ENCODE data around the gene SLC25A20.

Gene SLC25A20

DNA sequence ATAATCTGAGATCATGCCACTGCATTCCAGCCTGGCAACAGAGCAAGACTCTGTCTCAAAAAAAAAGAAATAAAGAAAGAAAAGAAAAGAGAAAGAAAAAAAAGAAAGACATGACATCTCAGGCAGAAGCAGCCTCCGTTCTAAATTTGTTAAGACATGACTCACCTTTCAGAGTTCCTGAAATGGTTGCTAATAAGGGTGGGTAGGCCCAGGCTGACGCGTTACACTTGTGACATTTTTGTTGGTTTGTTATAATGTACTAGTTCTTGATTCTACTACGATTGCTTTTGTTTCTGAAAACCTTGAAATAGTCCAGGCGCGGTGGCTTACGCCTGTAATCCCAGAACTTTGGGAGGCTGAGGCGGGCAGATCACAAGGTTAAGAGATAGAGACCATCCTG is 21.0 kb downstream of the SLC25A20 start:
- no peaks in the 10 kb centered on the region for H3K9me3 Mint-ChIP-seq
- no peak for ATAC-seq
- no peak overlapping the region for H3K4me3 Mint-ChIP-seq
- DNase-seq = no peak
- H3K27ac Mint-ChIP-seq = no peak overlapping the region
- H3K4me1 Mint-ChIP-seq = no peaks in the 10 kb centered on the region
- H3K27me3 Mint-ChIP-seq = no peaks in the 10 kb centered on the region

DNA sequence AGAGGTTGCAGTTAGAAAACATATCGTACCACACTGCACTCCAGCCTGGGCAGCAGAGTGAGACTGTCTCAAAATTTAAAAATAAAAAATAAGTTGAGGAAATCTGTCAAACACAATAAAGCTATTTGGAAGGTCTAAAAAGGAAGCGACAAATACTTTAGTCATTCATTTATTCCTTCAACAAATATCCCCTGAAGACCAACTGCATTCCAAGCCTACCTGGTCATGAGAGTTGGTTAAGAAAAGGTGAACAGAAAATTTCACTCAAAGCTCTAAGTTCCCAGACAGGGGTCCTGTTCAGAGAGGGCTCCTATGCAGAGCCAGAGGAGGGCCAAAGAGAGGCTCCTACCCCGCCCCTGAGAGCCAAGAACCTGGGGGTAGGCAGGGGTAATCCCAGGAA is 35.6 kb downstream of the SLC25A20 start:
- H3K27me3 Mint-ChIP-seq = no peaks in the 10 kb centered on the region
- H3K4me1 Mint-ChIP-seq = no peaks in the 10 kb centered on the region
- no peaks in the 10 kb centered on the region for H3K9me3 Mint-ChIP-seq
- no peak for DNase-seq
- H3K4me3 Mint-ChIP-seq = no peak overlapping the region
- ATAC-seq = no peak
- H3K27ac Mint-ChIP-seq = no peak overlapping the region

DNA sequence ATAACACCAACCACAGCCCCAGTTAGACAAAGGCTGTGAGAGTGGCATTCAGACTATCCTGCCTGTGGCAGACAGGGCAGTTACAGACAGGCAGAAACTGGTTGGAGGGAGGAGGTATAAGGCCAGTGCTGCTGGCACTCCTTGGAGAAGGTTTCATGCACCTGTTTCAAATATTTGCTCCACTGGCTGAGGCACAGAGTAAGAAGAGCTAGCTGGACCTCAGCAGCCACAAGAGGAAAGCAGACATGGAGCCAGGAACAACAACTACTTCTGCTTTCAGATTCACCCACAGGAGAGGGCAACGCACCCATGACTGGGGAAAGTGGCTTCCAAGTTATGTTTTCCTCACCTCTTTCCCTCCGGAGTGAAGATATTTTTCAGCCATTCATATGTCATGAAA is 39.5 kb downstream of the SLC25A20 start:
- peak overlapping the region in 1 of 2 donors; percentile 28 for H3K27ac Mint-ChIP-seq
- no peak overlapping the region for H3K4me3 Mint-ChIP-seq
- no peak for ATAC-seq
- no peak for DNase-seq
- H3K27me3 Mint-ChIP-seq = no peaks in the 10 kb centered on the region
- H3K4me1 Mint-ChIP-seq = no peaks in the 10 kb centered on the region
- no peaks in the 10 kb centered on the region for H3K9me3 Mint-ChIP-seq

DNA sequence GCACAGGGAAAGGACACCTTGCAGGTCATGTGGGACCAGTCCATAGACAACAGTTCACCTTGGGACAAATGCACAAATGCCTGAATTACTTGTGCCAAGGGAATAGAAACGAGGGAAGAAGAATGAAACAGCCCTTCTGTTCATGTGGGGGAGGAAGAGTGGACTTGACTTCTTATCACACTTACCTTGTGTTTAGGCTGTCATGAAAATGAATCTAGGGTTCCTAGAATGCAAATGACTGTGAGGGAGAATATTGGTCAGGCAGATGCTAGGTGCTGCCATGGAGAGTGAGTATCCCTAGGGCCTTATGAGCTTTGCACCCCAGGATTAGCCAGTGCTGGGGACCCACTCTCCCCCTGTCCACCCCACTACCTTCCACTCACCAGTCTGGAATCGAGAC is 40.0 kb downstream of the SLC25A20 start:
- DNase-seq (no peak), ATAC-seq (no peak)
- H3K27ac Mint-ChIP-seq = no peak overlapping the region
- H3K4me1 Mint-ChIP-seq = no peaks in the 10 kb centered on the region
- no peaks in the 10 kb centered on the region for H3K9me3 Mint-ChIP-seq
- no peak overlapping the region for H3K4me3 Mint-ChIP-seq
- H3K27me3 Mint-ChIP-seq = no peaks in the 10 kb centered on the region

DNA sequence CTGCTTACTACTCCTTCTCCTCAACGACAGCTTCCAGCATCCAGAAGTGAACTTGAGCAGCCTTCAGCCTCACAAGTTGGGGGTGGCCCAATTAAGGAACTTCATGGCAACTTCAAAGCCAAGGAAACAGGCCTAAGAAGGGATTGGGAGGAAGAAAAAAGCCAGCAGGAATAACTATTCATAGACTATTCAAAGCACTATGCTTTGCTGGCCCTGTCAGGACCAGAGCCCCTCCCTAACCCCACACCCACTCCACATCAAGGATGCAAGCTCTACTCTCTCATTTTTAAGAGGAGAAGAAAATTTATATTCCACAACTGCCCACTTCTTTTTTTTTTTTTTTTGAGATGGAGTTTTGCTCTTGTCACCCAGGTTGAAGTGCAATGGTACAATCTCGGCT is 41.0 kb downstream of the SLC25A20 start:
- ATAC-seq = no peak
- H3K27ac Mint-ChIP-seq = peak overlapping the region in 1 of 2 donors; percentile 86
- H3K4me3 Mint-ChIP-seq = no peak overlapping the region
- no peaks in the 10 kb centered on the region for H3K9me3 Mint-ChIP-seq
- DNase-seq = no peak
- H3K4me1 Mint-ChIP-seq = no peaks in the 10 kb centered on the region
- no peaks in the 10 kb centered on the region for H3K27me3 Mint-ChIP-seq

DNA sequence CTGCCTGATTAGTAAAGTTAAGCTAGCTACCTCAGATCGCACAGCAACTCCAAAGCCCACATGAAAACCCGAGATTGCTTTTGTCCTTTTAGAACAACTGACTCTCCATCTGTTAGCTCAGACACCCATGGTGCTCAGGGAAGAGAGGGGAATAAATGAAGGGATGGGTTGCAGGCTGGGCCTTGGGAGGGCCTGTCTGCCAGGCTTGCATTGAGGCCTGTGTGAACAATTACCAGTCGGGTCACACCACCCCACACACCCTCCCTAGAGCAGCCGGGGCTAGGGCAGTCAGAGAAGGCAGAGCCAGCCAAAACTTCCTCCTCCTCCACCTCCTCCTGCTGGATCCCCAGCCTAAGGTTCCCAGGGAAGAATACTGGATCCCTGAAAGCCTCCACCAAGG is 42.2 kb downstream of the SLC25A20 start:
- Mint-ChIP-seq H3K4me3 (no peak overlapping the region), H3K9me3 (no peaks in the 10 kb centered on the region), H3K4me1 (no peaks in the 10 kb centered on the region), H3K27ac (peak overlapping the region in 1 of 2 donors; percentile 59), H3K27me3 (no peaks in the 10 kb centered on the region)
- DNase-seq (no peak), ATAC-seq (no peak)

DNA sequence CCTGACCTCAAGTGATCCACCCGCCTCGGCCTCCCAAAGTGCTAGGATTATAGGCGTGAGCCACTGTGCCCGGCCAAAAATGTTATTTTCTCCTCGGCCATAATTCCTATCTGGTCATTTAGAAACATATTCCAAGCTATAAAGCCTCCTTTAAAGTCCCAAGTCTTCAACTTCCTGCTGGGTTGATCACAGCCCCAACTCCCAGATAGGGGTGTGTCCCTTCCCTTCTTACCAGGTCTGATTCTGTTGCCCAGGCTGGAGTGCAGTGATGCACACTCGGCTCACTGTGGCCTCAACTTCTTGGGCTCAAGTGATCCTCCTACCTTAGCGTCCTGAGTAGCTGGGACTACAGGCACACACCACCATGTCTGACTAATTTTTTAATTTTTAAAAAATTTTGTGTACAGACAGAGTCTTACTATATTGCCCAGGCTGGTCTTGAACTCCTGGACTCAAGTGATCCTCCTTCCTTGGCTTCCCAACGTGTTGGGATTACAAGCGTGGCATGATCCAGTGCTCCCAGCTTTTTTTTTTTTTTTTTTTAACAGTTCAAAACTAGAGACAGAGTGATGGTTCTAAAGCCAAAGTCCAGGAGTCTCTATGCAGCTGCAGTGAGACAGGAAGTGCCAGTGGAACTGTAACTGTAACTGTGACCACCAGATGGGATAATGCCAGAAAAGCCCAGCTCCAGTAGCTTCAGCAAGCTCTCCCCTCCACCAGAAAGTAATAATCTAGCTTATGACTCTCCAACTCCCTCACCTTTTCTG is 42.8 kb downstream of the SLC25A20 start:
- peak overlapping the region in 1 of 2 donors; percentile 9 for H3K27ac Mint-ChIP-seq

DNA sequence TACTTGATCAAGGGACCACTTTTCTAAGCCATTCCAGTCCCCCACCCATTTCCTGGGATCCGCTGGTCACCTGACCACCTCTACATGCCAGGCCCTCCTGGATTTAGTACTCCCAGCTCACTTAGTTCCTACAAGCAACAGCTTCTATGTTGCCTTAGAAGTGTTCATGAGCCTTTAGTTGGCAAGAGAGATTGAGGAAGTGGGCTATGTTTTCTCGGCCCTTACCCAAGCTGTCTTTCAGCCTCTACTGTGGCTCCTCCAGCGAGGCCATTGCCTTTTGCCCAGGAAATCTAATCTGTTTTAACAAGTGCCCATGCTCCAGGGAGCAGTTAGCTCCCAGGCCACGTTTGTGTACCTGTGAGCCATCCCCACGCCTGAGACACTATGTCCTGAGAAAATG is 46.5 kb downstream of the SLC25A20 start:
- H3K4me1 Mint-ChIP-seq = peaks cover 15% of the 10 kb centered on the region
- DNase-seq (no peak), ATAC-seq (no peak)
- no peak overlapping the region for H3K4me3 Mint-ChIP-seq
- no peaks in the 10 kb centered on the region for H3K27me3 Mint-ChIP-seq
- H3K27ac Mint-ChIP-seq = no peak overlapping the region
- H3K9me3 Mint-ChIP-seq = no peaks in the 10 kb centered on the region

More for the DNA sequence above, 42.8 kb downstream of the SLC25A20 start:
- no peak for DNase-seq
- ATAC-seq = no peak
- H3K4me3 Mint-ChIP-seq = no peak overlapping the region
- no peaks in the 10 kb centered on the region for H3K9me3 Mint-ChIP-seq
- H3K27me3 Mint-ChIP-seq = no peaks in the 10 kb centered on the region
- no peaks in the 10 kb centered on the region for H3K4me1 Mint-ChIP-seq

DNA sequence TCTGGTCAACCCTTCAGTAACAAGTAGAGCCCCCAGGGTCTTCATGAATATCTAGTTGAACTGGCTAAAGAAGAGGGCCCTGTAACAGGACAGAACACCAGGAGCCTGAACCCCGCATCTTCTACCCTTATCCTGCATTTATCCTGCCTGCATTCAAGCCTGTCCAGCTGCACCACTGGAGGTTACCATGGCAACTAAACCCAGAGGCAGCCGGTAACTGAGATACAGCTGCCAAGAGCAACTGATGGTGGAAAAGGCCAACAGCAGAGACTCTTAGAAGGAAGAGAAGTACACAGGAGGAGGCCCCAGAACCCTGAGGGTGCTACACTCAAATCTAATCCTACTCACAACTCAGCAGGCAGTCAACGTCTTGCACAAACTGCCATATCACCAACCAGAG is 47.3 kb downstream of the SLC25A20 start:
- Mint-ChIP-seq H3K4me3 (no peak overlapping the region), H3K27me3 (no peaks in the 10 kb centered on the region), H3K4me1 (peaks cover 16% of the 10 kb centered on the region), H3K27ac (peak overlapping the region in 1 of 2 donors; percentile 46), H3K9me3 (no peaks in the 10 kb centered on the region)
- DNase-seq = no peak
- ATAC-seq = no peak

DNA sequence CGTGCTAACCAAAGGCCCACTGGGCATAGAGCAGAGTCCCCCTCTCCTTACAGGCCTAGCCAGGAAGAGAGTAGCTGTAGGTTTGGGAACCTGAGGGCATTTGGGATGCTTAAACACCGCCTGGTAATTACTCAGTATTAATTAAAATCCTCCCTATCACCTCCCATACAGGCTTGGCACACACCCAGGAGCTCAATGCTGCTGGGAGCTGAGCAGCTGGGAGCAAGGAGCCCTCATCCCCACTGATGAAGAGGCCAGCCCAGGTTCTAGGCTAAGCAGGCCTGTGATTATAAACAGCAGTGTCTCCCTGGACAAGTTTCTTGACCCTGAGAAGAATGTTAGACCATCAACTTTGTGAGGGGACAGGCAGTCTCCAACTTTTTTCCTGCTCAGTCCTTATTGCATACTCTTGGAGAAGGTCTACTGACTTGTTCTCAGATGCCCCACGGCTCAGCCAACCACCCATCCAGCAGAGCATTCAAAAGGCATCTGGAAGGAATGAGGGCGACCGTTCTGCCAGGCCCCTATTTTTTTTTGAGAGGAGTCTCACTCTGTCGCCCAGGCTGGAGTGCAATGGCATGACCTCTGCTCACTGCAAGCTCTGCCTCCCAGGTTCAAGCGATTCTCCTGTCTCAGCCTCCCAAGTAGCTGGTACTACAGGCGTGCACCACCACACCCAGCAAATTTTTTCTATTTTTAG is 49.7 kb downstream of the SLC25A20 start:
- Mint-ChIP-seq H3K9me3 (no peaks in the 10 kb centered on the region), H3K4me1 (peaks cover 30% of the 10 kb centered on the region), H3K4me3 (peak overlapping the region in 1 of 2 donors; percentile 90), H3K27ac (peak overlapping the region in 1 of 2 donors; percentile 67), H3K27me3 (no peaks in the 10 kb centered on the region)
- ATAC-seq = no peak
- DNase-seq = no peak

DNA sequence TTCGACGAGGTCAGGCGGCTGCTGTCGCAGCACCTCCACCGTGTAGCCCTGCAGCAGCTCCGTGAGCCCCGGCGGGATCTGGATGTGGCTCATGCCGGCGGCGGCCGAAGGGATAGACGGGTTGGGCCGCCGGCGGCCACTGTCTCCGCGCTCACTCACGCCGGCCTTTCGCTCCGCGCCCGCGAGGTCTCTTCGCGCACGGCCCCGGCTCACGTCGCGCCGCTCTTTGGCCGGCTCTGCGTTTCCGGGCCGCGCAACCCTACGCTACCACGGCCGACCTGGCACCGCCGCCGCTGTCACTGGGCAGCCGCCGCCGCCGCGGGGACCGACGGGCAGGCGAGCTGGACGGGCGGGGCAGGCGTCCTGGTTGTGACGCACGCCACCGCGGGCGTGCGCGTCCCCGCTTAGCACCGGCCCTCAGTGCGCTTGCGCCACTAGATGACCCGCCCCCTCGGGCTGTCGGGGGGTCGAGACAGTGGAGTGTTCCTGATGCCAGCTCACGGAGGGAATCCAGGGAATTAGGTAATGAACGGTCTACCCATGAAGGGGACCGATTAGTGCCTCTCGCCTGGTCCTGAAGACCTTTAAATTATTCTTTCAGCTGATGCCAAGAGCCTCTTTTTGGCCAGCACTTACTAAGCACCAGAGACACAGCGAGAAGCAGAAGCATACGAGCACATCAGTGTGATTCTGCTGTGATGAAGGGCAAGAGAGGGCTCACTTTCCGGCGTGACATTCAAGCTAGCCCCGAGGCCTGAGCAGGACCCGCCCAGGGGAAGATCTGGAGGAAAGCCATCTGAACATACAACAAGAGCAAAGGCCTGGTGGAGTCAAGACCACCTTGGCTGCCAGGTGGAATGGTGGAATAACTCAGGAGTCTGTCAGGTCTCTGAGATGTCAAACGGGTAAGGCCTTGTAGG is 50.9 kb downstream of the SLC25A20 start, which contains the start of gene PRKAR2A:
Gene PRKAR2A (minus strand): TSS at position 371 of the 920 bp plus-strand sequence. CDS start 278 bp downstream, at position 93.
- DNase-seq (peak; percentile 85 to 86), ATAC-seq (peak; percentile 94)
- Mint-ChIP-seq H3K4me3 (peak within 1 kb of the TSS; percentile 90 to 93), H3K4me1 (peaks cover 30% of the 10 kb centered on the region), H3K27ac (peak within 1 kb of the TSS; percentile 93 to 98), H3K27me3 (no peaks in the 10 kb centered on the region), H3K9me3 (no peaks in the 10 kb centered on the region)

DNA sequence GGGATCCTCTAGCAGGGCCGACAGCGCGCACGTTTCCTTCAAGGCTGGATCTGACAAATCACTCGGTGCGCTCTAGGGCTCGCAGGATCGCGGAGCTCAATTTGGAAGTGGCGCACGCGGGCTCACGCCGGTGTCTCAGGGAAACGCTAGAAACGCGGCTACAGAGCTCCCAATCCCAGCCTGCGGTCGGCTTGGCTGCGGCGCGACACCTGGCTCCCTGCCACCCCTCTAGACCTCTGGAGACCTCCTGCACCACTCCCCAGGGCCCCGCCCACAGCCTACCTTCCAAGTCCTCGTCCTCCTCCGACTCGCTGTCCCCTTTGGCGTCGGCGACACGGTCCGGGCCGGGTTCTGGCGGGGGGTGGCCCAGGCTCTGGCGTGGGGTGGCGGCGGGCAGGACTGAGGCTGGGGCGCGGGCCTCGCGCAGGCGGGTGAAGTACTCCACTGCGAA is 51.6 kb downstream of the SLC25A20 start:
- DNase-seq (peak in 1 of 2 donors; percentile 52), ATAC-seq (peak; percentile 69)
- no peaks in the 10 kb centered on the region for H3K27me3 Mint-ChIP-seq
- peaks cover 30% of the 10 kb centered on the region for H3K4me1 Mint-ChIP-seq
- peak overlapping the region; percentile 66 to 96 for H3K27ac Mint-ChIP-seq
- no peaks in the 10 kb centered on the region for H3K9me3 Mint-ChIP-seq
- peak overlapping the region; percentile 90 to 93 for H3K4me3 Mint-ChIP-seq

DNA sequence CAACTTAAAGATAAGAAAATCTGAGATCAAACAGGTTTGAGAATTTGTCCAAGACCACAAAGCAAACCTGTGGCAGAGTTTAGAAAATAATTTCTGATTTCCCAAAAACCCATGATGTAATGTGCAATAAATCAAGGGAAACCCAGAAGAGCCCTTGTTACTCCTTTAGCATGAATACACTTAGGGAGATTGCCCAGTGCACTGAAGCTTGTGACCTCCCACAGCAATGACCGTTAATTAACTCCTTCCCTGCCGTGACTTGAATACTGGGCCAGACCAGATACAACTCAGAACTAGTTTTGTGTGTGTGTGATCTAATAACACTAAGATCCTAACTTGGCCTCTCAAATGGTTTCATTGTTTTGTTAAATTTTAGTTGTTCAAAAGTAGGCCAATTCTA is 53.5 kb downstream of the SLC25A20 start:
- Mint-ChIP-seq H3K27ac (no peak overlapping the region), H3K4me1 (peaks cover 30% of the 10 kb centered on the region), H3K9me3 (no peaks in the 10 kb centered on the region), H3K27me3 (no peaks in the 10 kb centered on the region), H3K4me3 (peak overlapping the region in 1 of 2 donors; percentile 30)
- ATAC-seq = no peak
- no peak for DNase-seq

DNA sequence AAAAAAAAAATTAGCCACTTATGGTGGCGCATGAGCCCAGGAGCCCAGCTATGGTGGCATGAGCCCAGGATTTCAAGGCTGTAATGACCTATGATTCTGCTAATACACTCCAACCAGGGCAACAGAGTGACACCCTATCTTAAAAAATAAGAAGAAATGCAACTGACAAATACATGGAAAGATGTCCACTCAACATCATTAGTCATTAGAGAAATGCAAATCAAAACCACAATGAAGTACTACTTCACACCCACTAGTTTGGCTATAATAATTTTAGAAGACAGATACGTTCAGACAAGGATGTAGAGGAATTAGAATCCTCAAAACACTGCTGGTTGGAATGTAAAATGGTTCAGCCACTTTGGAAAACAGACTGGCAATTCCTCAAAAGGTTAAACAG is 61.5 kb downstream of the SLC25A20 start:
- H3K4me3 Mint-ChIP-seq = no peak overlapping the region
- DNase-seq (no peak), ATAC-seq (no peak)
- H3K9me3 Mint-ChIP-seq = no peaks in the 10 kb centered on the region
- H3K4me1 Mint-ChIP-seq = peaks cover 17% of the 10 kb centered on the region
- no peaks in the 10 kb centered on the region for H3K27me3 Mint-ChIP-seq
- no peak overlapping the region for H3K27ac Mint-ChIP-seq

DNA sequence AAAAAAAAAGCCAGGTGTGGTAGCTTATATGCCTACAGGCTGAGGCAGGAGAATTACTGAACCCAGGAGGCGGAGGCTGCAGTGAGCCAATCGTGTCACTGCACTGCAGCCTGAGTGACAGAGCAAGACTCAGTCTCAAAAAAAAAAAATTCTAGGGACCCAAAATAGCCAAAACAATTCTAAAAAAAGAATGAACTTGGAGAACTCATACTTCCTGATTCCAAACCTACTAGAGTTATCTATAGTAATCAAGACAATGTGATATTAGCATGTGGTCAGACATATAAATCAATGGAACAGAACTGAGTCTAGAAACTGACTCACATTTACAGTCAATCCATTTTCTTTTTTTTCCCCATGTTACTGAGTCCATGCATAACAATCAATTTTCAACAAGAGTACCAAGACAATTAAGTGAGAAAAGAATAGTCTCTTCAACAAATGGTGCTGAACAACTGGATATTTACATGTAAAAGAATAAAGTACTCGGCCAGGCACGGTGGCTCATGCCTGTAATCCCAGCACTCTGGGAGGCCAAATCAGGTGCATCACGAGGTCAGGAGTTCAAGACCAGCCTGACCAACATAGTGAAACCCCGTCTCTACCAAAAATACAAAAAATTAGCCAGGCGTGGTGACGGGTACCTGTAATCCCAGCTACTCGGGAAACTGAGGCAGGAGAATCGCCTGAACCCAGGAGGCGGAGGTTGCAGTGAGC is 62.9 kb downstream of the SLC25A20 start:
- no peak overlapping the region for H3K4me3 Mint-ChIP-seq
- no peak overlapping the region for H3K27ac Mint-ChIP-seq
- H3K4me1 Mint-ChIP-seq = peaks cover 17% of the 10 kb centered on the region
- ATAC-seq = no peak
- H3K27me3 Mint-ChIP-seq = no peaks in the 10 kb centered on the region
- H3K9me3 Mint-ChIP-seq = no peaks in the 10 kb centered on the region
- DNase-seq = no peak

All from stimulated activated naive CD8-positive, alpha-beta T cell treated with anti-CD3 and anti-CD28 coated beads, Interleukin-15, amount 100 ng/mL, for 72 hours (primary cell).